CD4-positive, alpha-beta memory T cell (primary cell): ENCODE data around the gene IQCM. TPM values are rescaled to one million over a fixed set of nuclear protein-coding genes. Genes with fewer than 3 reads are reported as not detected.

ENCODE experiments used
- CTCF ChIA-PET: fragments of 350-600 bp; sonication (Branson Sonifier 250); formaldehyde crosslinking; loops from one replicate; lab custom pipeline; 2021; ENCODE audit warnings: inconsistent platforms; ENCODE audit not compliant: partially characterized antibody; lab: Charles Lee
- POLR2A ChIA-PET: fragments of 350-600 bp; sonication (Branson Sonifier 250); formaldehyde crosslinking; loops from one replicate; lab custom pipeline; 2021; ENCODE audit not compliant: partially characterized antibody; lab: Charles Lee
- DNase-seq, 5 donors: peaks; one replicate each; pipeline versions ENCODE4 v3.0.0 to v3.0.0-alpha.2; 2020 to 2022; ENCODE audit warnings: mixed read lengths in 1 of 5
- H3K27ac ChIP-seq: one replicate; pipeline ENCODE4 v1.7.0; 2013; ENCODE audit warnings: low read depth, low read length
- H3K27me3 ChIP-seq: 2 replicates; pipeline ENCODE4 v1.7.0; 2013; ENCODE audit warnings: mild to moderate bottlenecking, low read length, moderate library complexity; ENCODE audit not compliant: insufficient read depth
- H3K36me3 ChIP-seq: 2 replicates; pipeline ENCODE4 v1.7.0; 2013; ENCODE audit warnings: mild to moderate bottlenecking, low read length, moderate library complexity; ENCODE audit not compliant: insufficient read depth
- H3K4me1 ChIP-seq: 2 replicates; pipeline ENCODE4 v1.7.0; 2013; ENCODE audit warnings: mild to moderate bottlenecking, low read length, moderate library complexity; ENCODE audit not compliant: insufficient read depth
- H3K4me3 ChIP-seq, 2 donors: one replicate each; pipeline ENCODE4 v1.7.0; 2013; ENCODE audit warnings: low read length in 2 of 2, mild to moderate bottlenecking in 1 of 2
- H3K9me3 ChIP-seq, 2 donors: one replicate each; pipeline ENCODE4 v1.7.0; 2013; ENCODE audit warnings: low read length in 2 of 2, control low read depth in 1 of 2; ENCODE audit not compliant: control insufficient read depth in 1 of 2
- H3K27ac Mint-ChIP-seq, 7 donors: one replicate each; pipeline ENCODE4 v1.8.0; 2020 to 2021; ENCODE audit warnings: mixed read lengths in 7 of 7, mild to moderate bottlenecking in 6 of 7, inconsistent platforms in 3 of 7, moderate library complexity in 3 of 7
- H3K27me3 Mint-ChIP-seq, 2 donors: one replicate each; pipeline ENCODE4 v1.8.0; 2020 to 2021; ENCODE audit warnings: mixed read lengths in 2 of 2
- H3K36me3 Mint-ChIP-seq, 2 donors: one replicate each; pipeline ENCODE4 v1.8.0; 2020 to 2021; ENCODE audit warnings: mixed read lengths in 2 of 2, inconsistent platforms in 1 of 2, mild to moderate bottlenecking in 1 of 2
- H3K4me1 Mint-ChIP-seq, 4 donors: one replicate each; pipeline ENCODE4 v1.8.0; 2020 to 2021; ENCODE audit warnings: mixed read lengths in 4 of 4, mild to moderate bottlenecking in 1 of 4
- H3K4me3 Mint-ChIP-seq, 8 donors: one replicate each; pipeline ENCODE4 v1.8.0; 2020 to 2021; ENCODE audit warnings: mixed read lengths in 8 of 8, mild to moderate bottlenecking in 7 of 8, moderate library complexity in 6 of 8, inconsistent platforms in 3 of 8
- H3K9me3 Mint-ChIP-seq, 8 donors: one replicate each; pipeline ENCODE4 v1.8.0; 2020 to 2021; ENCODE audit warnings: mixed read lengths in 8 of 8, mild to moderate bottlenecking in 5 of 8, inconsistent platforms in 3 of 8, moderate library complexity in 1 of 8
- intact Hi-C: fragments of 100-400 bp; cut with micrococcal nuclease; formaldehyde crosslinking; loops from one replicate; pipeline ENCODE4 v1.15.1; 2023
- polyA plus RNA-seq, 2 donors: library from polyadenylated mRNA; unstranded; fragments of 300-500 nt; fragmentation: Illumina TruSeq; gene quantifications; one replicate each; pipeline ENCODE4 v1.2.3, GENCODE V29; 2021
- total RNA-seq, 2 experiments: library from RNA; stranded (reverse); gene quantifications; one replicate each; pipeline ENCODE4 v1.2.3, GENCODE V29; 2021

The IQCM gene
- total and polyA plus RNA-seq, 4 experiments from 2014 or later = not detected

GRCh38 chr4:149322203-149322602 is 493.4 kb downstream of the IQCM start:
- POLR2A ChIA-PET = no interaction called here
- H3K36me3 Mint-ChIP-seq = peaks cover 0 to 2% of the 10 kb centered on the region in 2 donors
- DNase-seq = no peak
- H3K27ac Mint-ChIP-seq = no peak overlapping the region
- no peak overlapping the region for H3K27ac ChIP-seq
- CTCF ChIA-PET = no interaction called here
- no peak overlapping the region for H3K4me3 ChIP-seq
- H3K4me3 Mint-ChIP-seq = no peak overlapping the region
- no peaks in the 10 kb centered on the region for H3K36me3 ChIP-seq
- H3K9me3 ChIP-seq = no peaks in the 10 kb centered on the region
- no peaks in the 10 kb centered on the region for H3K4me1 ChIP-seq
- no peaks in the 10 kb centered on the region for H3K27me3 Mint-ChIP-seq
- no peaks in the 10 kb centered on the region for H3K4me1 Mint-ChIP-seq
- intact Hi-C loops = no loop called here
- peaks cover 0 to 20% (median 4%) of the 10 kb centered on the region in 8 donors for H3K9me3 Mint-ChIP-seq
- no peaks in the 10 kb centered on the region for H3K27me3 ChIP-seq

GRCh38 chr4:149321438-149321837 is 494.2 kb downstream of the IQCM start:
- Mint-ChIP-seq H3K4me1 (no peaks in the 10 kb centered on the region), H3K27ac (no peak overlapping the region), H3K36me3 (peaks cover 0 to 2% of the 10 kb centered on the region in 2 donors), H3K9me3 (peaks cover 0 to 20% (median 4%) of the 10 kb centered on the region in 8 donors), H3K4me3 (no peak overlapping the region), H3K27me3 (no peaks in the 10 kb centered on the region)
- POLR2A ChIA-PET = no interaction called here
- intact Hi-C loops = no loop called here
- Histone ChIP-seq H3K27ac (no peak overlapping the region), H3K27me3 (no peaks in the 10 kb centered on the region), H3K4me3 (no peak overlapping the region), H3K36me3 (no peaks in the 10 kb centered on the region), H3K4me1 (no peaks in the 10 kb centered on the region), H3K9me3 (no peaks in the 10 kb centered on the region)
- DNase-seq = no peak
- CTCF ChIA-PET = no interaction called here

- Histone ChIP-seq H3K27me3 (no peaks in the 10 kb centered on the region), H3K4me1 (no peaks in the 10 kb centered on the region), H3K9me3 (no peaks in the 10 kb centered on the region), H3K4me3 (no peak overlapping the region), H3K36me3 (no peaks in the 10 kb centered on the region), H3K27ac (no peak overlapping the region)
- Mint-ChIP-seq H3K9me3 (peaks cover 0 to 15% (median 0%) of the 10 kb centered on the region in 8 donors), H3K27ac (no peak overlapping the region), H3K4me3 (no peak overlapping the region), H3K27me3 (no peaks in the 10 kb centered on the region), H3K4me1 (no peaks in the 10 kb centered on the region), H3K36me3 (no peaks in the 10 kb centered on the region)
- ChIA-PET CTCF (no interaction called here), POLR2A (no interaction called here)
- intact Hi-C loops = no loop called here
- no peak for DNase-seq
These were observed 504.6 kb downstream of the IQCM start for GRCh38 chr4:149311076-149311475.

- Histone ChIP-seq H3K4me3 (no peak overlapping the region), H3K4me1 (no peaks in the 10 kb centered on the region), H3K9me3 (no peaks in the 10 kb centered on the region), H3K27me3 (no peaks in the 10 kb centered on the region), H3K36me3 (no peaks in the 10 kb centered on the region), H3K27ac (no peak overlapping the region)
- H3K36me3 Mint-ChIP-seq = no peaks in the 10 kb centered on the region
- H3K27me3 Mint-ChIP-seq = no peaks in the 10 kb centered on the region
- H3K27ac Mint-ChIP-seq = no peak overlapping the region
- DNase-seq = no peak
- H3K4me1 Mint-ChIP-seq = no peaks in the 10 kb centered on the region
- H3K9me3 Mint-ChIP-seq = peaks cover 0 to 10% (median 2%) of the 10 kb centered on the region in 8 donors
- intact Hi-C loops = no loop called here
- H3K4me3 Mint-ChIP-seq = no peak overlapping the region
- ChIA-PET POLR2A (no interaction called here), CTCF (no interaction called here)
These were observed 509.1 kb downstream of the IQCM start for GRCh38 chr4:149306537-149306936.
